Occipital lobe (tissue), 2 donors: ENCODE results near the gene RANBP3L. TPM values are rescaled to one million over a fixed set of nuclear protein-coding genes. Genes with fewer than 3 reads are reported as not detected.
"Not testable (repeated sequence)": the region's sequence is repeated elsewhere in the genome, so short reads cannot be mapped to it uniquely, and the experiment has no call there.

ENCODE experiments used
- DNase-seq: peaks from one replicate; lab custom pipeline; 2025; lab: John Stamatoyannopoulos, UW
- total RNA-seq: library from RNA; depleted of rRNA; stranded (reverse); fragments of >200 nt; gene quantifications from one replicate; pipeline ENCODE4 v1.2.3, GENCODE V29; 2014

RANBP3L gene
- total RNA-seq, 1 donor from 2014 or later, result 14.7 TPM

DNA sequence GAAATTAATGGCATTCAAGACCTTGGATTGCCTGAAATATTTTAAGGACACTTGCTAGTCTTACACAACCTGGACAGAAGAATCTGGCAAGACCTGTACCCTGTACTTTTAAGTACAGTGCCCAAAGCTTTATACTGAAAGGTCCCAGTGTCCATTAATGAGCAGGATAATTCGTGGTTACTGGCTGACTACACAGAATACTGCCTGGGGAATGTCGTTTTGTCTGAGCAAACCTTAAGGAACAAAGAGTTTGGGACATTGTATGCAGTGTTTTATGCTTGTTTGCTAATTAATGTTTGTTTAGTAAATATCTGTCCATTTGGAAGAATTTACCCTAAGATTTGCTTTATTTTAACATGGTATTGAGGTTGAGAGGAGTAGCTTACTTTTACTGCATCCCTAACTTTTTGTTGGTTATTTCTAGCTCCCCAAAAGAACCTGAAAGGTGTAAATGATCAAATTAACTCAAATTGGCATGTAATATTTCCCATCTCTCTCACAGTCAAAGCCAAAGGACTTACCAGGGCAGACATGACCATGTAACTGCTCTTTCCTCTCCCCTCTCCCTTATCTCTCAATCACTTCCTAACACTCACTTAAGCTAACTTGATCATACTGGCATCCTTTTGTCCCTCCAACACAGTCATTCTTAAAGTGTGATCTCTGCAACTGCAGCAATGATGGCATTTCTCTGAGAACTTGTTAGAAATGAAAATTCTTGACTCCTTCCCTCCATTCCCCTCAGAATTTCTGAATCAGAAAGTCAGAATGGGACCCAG, 15.7 kb downstream of the RANBP3L start:
- DNase-seq, result no peak

DNA sequence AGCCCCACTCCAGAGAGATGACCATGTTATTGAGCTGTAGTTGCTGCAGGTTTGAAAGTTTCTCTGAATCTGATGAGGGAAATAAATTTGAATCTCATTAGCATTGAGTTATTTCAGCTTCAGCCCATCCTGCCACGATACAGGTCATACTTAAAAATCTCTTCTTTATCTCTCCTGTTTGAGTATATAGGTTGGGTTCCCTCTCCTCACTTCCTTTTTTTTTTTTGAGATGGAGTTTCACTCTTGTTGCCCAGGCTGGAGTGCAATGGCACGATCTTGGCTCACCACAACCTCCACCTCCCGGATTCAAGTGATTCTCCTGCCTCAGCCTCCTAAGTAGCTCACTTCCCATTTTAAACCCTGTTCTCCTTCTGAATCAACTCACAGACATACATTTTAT, 17.9 kb downstream of the RANBP3L start:
- not testable (repeated sequence) for DNase-seq

DNA sequence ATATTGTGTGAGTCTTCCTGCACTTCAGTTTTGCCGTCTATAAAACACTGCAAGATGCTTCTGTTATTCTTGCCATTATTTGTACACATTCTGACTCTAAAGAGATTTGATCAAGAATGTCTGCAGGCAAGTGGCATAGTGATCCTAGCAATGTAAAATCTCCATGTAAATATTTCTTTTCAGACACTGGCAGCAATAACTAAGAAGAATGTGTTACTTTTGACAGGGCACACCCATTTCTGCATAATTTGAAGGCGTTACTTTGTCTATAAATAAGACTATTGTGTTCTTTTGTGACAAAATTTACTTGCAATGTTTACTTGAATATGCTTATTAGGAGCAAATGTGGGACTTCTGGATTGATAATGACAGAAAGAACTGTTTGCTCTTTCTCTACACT, 20.1 kb downstream of the RANBP3L start:
- DNase-seq, result no peak

DNA sequence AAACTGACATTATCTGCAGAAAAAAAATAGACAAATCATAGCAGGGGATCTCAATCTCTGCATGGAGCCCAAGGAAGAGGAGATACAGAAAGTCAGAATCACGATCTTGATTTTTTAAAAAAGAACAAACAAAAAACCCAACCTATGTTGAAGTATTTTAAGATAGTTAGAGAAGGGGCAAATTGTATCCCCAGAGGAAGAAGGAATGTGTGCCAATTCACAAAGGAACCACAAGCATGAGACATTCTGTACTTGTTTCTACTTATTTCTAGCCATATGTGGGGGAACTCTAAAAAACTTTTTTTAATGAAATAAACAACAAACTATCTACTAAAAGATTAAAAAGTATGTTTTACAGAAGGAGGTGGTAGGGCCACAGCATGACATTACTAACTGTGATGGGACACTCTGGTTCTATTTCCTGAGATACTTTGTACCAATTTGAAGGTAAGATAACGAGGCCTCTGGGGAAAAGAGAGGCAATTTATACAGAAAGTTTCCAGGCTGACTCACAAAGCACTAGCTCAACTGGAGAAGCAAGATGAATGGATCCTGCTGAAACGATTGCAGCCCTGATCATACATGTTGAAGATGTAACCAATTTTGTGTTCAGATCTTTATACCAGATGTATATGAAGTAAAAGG, 22.5 kb downstream of the RANBP3L start:
- no peak for DNase-seq

DNA sequence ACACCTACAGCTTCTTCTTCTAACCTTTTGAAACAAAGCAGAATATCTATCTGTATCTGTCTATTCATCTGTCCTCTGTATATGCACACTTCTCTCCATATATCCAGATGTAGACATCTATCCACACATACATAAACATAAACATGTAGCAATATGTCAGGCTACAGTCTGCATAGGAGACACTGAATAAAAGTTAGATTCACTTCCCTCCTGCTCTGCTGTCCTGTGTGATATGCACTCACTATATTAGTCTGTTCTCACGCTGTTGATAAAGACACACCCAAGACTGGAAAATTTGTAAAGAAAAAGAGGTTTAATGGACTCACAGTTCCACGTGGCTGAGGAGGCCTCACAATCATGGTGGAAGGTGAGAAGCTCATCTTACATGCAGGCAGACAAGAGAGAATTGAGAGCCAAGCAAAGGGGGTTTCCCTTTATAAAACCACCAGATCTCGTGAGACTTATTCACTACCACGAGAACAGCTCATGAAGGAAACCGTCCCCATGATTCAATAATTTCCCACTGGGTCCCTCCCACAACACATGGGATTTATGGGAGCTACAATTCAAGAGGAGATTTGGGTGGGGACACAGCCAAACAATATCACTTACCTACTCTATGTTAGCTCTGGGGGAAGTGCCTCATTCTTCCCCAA, 24.1 kb downstream of the RANBP3L start:
- DNase-seq, result no peak

DNA sequence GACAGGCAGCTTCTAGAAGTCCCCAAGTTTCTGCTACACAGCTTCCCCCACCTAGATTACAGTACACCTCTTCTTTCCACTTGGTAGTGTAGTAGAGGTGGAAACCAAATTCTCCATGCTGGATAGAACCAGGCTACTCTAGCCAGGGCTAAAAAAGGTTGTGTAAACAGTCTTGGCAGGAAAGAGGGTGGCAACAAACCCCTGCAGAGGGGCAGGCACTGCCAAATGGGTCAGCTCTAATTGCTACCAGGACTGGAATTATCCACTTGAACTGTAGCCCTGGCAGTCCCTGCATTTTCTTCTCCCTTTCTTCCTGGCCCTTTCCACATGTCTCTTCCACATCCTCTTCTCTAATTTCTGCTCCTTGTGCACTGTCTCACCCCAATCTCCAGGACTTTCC, 24.8 kb downstream of the RANBP3L start:
- DNase-seq, result no peak

DNA sequence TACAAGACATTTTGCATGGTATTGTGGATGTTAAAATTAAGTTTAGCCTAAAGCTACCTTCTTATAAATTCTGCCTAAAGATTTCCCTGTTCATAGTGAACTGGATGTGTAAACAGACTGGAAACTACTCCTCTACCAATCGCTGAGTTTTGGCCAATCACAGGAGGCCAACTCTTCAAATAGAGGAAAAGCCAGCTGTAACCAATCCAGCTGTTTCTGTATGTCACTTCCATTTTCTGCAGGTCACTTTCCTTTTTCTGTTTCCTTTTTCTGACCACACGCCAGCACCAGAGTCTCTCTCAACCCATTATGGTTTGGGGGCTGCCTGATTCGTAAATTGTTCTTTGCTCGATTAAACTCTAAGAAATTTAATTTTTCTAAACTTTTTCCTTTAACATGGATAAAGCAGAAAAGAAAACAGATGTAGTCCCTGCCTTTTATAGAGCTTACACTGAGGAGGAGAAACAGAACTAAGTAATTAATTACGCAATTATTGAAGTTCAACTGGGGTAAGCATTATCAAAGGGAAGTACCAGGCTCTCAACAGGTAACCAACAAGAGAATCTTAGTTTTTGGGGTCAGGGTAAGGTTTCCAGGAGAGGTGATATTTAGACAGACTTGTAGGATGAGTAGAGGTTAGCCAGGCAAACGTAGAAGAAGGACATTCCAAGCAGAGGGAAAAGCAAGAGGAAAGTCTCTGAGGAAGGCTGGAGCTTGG, 27.7 kb downstream of the RANBP3L start:
- no peak for DNase-seq

DNA sequence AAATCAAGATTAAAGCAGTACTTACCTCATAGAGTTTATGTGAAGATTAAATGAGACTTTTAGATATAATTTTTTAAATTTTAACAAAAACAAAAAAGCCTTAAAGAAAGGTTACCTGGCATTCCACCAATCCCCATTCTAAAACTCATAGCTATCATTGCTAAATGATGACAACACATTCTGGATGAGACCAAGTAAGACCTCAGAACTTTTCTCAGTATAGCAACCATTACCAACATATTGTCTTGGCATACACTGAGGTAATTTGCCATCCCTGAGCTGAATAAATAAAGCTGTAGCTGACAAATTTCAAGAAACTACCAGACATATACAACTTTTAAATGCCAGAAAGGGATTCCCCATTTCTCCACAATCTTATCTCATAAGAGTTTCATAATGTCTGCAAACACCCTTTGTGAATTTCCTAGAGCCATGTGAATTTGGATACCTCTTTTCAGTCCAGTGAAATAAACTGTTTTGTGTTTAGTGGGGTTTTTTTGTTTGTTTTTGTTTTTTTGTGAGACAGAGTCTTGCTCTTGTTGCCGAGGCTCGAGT, 29.5 kb downstream of the RANBP3L start:
- no peak for DNase-seq

DNA sequence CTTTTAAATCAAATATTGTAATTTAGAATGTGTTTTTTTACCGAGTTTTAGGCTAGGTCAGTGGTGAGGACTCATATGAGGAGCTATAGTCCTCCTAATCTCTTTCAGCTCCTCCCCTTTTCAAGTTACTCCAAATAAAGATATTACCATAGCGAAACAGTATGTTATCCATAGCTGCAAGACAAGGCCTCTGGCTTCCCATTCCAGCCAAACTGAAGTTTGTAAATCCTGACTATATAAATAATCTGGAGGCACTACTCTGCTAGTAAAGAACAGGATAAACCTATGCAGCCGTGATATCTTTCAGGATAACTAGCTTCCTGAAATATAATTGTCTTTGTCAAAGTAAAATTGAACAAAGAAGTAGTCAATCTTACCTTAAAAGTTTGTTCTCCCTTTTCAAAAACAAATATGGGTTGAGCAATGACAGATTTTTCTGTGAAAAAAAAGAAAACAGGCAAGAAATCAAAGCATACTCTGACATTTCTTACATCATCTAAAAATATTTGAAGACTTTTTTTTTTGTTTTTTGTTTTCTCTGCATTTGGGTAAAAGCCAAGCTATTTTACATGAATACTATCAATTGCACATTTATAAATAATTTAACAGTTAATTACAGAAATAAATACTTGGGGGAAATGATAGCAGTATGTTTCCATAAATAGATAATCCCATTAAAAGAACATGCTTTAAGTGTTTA, 30.7 kb downstream of the RANBP3L start:
- DNase-seq, result no peak

DNA sequence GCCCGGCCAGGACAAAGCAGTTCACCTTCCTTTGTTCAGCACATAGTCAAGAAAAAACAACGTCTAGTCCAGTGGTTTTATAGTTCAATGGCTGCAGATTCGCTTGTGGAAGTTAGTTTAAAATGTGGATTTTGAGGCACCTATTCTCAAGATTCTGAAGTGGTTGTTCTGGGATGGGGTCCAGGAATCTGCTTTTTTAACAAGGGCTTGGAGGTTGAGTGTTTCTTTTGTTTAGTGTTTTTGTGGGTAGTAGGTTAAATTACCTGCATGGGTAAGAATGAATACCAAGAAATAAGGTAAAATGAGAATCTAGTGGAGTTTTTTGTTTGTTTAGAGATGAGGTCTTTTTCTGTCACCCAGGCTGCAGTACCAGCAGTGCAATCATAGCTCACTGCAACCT, 31.5 kb downstream of the RANBP3L start:
- DNase-seq, result no peak

DNA sequence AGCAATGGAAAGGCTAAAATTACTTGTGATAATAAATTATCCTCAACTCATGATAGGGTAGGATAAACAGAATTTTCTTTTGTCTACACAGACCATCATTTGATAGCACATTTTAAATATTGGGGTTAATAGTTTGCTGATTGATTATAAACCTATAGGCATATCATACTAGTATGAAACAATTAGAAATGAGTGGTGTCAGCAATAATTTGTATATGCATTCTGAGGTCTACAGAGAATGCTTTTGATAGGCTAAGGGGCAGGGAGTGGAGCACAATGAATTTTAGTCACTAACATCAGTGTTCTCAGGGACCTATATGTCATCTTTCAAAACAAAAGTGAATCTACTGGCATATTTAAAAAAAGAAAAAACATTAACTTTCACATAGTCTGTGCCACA, 32.2 kb downstream of the RANBP3L start:
- DNase-seq, result no peak

DNA sequence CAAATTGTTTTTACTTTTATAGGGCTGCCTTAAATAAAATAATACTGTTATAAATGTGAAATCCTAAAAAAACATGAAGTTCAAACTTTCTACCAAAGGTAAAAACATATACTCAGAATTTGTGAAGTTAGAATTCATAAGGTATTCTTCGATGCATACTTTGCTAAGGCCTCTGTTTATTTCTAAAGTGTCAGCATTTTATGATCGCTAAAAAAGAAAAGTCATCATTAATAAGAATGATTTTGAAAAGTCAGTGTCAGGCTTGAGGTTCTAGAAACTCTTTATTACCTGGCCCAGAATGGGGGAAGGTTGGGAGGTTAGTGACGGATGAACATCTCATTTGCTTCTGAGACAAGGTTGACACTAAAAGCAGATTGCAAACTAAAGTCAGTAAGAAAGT, 33.8 kb downstream of the RANBP3L start:
- no peak for DNase-seq

DNA sequence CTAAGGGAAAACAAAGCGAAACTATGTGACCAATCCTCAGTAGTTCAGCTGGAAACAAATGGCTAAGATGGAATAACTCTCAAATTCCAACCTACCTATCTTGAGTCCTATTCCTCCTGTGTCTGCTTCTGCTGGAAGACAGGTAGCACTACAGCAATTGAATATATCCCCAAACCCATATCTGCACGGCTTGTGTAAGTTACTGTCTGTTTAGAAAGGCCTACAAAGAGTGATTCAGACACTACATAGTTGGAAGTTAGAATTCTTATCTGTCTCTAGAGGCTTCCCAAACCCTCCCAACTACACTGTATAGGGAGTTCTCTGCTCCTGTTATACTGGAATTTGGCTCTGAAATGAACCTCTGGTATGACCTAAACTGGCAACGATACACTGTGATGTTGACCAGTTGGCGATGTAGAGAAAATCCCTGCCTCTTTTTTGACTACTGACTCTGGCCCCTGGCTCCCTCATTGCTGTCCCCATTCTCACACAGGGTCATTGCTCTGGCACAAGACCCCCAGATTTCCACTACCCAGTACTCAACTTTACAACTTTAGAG, 37.4 kb downstream of the RANBP3L start:
- DNase-seq, result no peak

DNA sequence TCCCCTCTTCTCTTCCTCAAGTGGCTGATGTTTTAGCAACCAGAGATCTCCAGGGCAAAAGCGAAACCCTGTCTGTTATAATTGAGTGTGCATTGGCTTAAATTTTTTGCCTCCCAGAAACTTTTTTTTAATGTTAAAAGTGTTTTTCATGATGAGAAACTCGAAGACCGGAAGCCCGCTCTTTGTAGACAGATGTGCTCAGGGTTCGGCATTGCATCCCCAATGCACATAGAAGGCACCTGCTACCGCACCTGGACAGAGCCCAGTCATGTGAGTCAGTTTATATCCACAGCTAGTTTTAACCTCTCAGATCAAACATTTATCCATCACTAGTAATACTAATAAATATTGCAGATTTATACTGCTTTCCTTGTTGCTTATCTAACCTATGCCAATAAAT, 40.5 kb downstream of the RANBP3L start:
- no peak for DNase-seq

DNA sequence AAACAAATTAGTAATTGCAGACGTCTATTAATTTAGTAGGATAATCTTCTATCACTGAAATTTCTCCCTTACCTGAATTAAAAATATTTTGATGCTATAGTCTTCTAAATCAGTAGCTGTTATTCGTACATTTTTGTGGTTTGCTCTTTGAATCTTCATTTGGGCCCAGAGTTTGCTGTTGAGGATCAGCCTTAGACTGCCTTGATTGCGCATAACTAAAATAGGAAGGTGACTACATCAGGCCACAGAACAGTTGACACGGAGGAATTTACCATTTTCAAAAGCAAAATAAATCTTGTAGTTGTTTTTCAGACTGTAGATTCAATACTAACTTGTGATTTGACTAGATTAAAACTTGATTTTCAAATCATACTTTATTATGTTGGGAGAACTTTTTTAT, 48.1 kb downstream of the RANBP3L start:
- DNase-seq, result no peak

DNA sequence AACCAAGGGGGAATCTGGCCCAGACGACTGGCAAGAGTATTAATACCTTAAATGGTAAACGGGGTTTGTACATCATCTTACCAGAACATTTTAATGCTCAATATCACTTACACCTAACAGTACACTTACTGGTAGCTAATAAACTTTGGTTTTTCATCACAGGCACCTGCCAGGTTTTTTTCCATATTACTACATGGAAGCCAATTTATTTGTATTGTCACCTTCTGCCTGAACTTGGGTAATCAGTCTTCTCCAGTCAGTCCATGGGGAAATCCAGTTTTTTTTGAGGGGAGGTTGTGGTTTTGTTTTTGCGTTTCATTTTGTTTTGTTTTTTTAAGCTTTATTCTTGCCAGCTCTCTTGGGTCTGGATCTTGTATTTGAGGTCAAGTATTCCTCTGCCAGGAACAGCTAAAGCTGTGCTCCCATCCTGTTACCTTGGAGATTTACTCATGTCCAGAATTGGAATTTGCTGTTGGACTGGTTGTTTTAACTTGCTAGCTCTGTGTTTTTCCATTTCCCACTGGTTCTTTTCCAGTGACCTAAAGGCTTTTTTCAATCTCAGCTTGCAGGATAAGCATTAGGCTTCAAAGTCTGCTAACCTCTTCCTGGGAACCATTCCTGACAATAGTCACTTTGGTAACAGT, 48.9 kb downstream of the RANBP3L start:
- DNase-seq, result no peak

DNA sequence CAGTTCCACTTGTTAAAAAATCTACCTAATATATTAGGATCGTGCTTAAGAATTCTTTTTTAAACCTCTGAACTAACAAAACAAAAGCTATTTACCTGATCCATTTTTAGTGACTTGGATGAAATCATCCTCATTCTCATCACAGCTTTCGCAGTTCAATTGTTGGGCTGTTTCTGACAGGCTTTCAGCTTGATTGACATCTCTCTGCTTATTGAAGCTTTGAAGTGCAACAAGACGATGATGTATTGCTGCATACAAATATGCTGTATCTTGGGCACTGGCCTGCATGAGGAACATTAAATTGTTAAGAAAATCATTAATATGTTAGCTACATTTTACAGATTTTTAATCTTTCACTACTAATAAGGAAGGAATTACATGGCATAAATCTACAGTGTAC, 50.5 kb downstream of the RANBP3L start:
- DNase-seq, result no peak

DNA sequence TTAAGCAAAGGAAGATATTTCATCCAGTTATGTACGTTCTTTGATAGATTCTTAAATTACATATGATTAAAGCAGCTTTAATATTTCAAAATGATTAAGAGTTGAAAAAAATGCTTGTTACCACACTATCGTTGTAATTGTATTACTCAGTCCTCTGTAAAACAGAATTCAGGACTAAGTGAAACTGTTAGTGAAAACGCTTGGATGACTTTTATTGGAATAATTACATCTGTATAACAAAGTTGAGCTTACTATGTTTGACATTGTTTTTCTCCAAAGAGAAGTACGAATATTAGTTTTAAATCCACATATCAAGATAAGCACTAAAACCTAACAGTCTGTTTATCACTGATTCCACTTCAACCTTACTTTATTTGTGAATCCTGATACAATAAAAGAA, 51.3 kb downstream of the RANBP3L start:
- no peak for DNase-seq

DNA sequence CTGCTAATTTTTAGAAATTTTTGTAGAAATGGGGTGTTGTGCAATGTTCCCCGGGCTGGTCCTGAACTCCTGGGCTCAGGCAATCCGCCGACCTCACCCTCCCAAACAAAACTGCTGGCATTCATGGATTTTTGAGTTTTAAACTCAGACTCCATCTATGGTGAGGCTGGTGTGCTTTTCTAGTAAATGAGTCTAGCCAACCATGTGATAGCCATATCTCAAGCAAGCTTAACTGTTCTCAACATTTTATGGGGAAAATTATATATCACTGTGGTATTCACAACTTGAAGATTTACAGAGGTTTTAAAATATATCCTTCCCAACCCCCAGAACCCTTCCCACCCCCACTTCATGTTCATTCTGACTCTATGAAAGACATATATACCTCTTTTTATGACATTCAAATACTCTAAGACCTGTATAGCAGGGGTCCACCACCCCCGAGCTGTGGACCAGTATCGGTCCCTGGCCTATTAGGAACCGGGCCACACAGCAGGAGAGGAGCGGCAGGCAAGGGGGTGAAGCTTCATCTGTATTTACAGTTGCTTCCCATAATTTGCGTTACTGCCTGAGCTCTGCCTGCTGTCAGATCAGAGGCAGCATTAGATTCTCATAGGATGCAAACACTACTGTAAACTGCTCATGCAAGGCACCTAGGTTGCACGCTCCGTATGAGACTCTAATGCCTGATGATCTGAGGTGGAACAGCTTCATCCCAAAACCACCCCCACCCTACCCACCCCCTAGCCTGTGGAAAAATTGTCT, 55.5 kb downstream of the RANBP3L start:
- no peak for DNase-seq

DNA sequence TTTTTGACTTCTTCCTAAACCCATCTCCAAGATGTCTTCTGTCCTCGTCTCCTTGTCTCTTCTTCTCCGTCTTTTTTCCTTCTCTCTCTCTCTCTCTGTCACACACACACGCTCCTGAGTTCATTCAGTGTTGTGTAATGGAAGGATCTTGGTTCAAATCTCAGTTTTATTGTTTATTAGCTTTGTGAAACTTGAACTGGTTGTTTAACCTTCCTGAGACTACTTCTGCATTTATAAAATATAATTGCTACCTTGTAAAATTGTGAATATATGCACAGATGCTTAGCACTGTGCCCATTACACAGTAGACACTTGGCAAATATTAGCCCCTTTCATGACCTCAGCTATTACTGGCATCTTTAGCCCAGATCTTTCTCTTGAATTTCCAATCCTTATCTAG, 57.6 kb downstream of the RANBP3L start:
- DNase-seq, result no peak
